Measurements from ENCODE around the gene MCUB.

Gene MCUB

GRCh38 chr4:109684727-109685126 lies 124.7 kb downstream of the MCUB start:
- TF ChIP-seq, protein P1, sequence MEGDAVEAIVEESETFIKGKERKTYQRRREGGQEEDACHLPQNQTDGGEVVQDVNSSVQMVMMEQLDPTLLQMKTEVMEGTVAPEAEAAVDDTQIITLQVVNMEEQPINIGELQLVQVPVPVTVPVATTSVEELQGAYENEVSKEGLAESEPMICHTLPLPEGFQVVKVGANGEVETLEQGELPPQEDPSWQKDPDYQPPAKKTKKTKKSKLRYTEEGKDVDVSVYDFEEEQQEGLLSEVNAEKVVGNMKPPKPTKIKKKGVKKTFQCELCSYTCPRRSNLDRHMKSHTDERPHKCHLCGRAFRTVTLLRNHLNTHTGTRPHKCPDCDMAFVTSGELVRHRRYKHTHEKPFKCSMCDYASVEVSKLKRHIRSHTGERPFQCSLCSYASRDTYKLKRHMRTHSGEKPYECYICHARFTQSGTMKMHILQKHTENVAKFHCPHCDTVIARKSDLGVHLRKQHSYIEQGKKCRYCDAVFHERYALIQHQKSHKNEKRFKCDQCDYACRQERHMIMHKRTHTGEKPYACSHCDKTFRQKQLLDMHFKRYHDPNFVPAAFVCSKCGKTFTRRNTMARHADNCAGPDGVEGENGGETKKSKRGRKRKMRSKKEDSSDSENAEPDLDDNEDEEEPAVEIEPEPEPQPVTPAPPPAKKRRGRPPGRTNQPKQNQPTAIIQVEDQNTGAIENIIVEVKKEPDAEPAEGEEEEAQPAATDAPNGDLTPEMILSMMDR (IDR thresholded peaks at IDR 0.05; ENCODE audit: low read depth, low read length, missing control alignments), result no peak
- H3K4me3 ChIP-seq (replicated peaks; ENCODE audit: low read depth, low read length), result no peak overlapping the region
- DNase-seq (ENCODE audit: extremely low read depth, low read depth), result no peak

DNA sequence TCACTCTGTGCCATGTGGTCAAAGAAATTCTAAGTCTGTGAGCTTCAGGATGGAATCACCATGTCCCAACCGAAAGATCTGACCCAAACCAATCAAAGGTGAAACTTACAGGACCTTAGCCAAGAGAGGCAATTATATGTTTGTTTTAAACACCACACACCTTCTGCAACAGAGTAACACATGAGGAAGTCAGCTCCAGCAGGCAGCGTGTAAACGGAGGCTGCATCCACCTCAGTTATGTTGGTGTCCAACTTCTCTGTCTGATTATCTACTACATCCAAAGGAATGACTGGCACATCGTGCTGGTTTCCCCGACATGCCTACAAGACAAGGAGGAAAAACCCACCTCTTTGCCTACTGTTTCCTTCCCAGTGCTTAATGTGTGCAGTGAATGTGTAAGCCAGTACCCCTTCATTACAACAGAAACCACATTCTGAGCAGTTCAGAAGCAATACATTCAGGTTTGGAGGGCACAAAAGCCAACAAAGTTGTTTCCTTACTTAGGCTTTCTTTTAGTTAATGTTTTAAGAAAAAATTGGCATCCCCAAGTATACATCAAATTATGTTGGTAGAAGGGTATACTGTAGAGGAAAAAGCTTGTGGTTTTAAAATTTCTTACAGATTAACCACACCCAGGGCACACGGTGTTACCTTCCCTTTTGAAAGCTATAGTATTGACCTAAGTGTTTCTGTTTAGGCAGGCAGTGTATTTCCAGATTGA lies 130.8 kb downstream of the MCUB start:
- DNase-seq (ENCODE audit: extremely low read depth, low read depth), result no peak
- TF ChIP-seq, protein P1 (IDR thresholded peaks at IDR 0.05; ENCODE audit: low read depth, low read length, missing control alignments), result no peak
- no peak overlapping the region for H3K4me3 ChIP-seq (replicated peaks; ENCODE audit: low read depth, low read length)

- DNase-seq (ENCODE audit: extremely low read depth, low read depth), result no peak
- no peak overlapping the region for H3K4me3 ChIP-seq (replicated peaks; ENCODE audit: low read depth, low read length)
- TF ChIP-seq, protein P1 (IDR thresholded peaks at IDR 0.05; ENCODE audit: low read depth, low read length, missing control alignments), result no peak
These were observed 131.4 kb downstream of the MCUB start for GRCh38 chr4:109691411-109691920.

- TF ChIP-seq, protein P1 (IDR thresholded peaks at IDR 0.05; ENCODE audit: low read depth, low read length, missing control alignments), result no peak
- no peak for DNase-seq (ENCODE audit: extremely low read depth, low read depth)
- H3K4me3 ChIP-seq (replicated peaks; ENCODE audit: low read depth, low read length), result no peak overlapping the region
These were observed 138.6 kb downstream of the MCUB start for GRCh38 chr4:109698656-109699055.

DNA sequence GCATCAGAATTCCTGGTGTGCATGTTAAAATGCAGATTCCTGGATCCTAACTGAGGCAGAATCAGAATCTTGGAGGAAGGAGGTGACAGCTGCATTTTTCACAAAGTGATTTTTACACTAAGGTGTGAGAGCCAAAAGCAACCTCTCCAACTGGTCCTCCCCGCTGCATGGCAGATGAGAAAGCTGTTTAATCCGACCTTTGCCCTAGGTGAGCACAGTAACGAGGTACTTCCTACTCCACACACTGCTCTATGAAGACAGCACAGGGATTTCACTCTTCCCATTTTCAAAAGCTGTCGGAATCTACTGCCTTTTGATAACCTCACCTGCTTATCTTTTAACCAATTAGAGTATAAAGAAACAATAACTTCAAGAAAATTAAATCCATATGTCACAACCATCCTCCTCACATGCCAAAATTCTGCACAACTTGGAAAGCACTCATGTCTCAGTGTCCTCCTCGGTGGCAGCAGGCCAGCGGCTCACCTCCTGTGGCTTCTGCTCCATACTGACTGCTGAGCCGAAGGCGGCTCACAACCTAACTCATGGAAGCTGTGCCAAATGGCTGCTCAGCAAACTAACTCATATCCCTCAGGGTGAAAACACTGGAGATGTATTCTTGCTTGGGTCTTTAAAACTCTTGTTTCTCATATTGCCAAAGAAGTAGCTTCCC lies 139.6 kb downstream of the MCUB start:
- no peak for DNase-seq (ENCODE audit: extremely low read depth, low read depth)
- H3K4me3 ChIP-seq (replicated peaks; ENCODE audit: low read depth, low read length), result no peak overlapping the region
- TF ChIP-seq, protein P1 (IDR thresholded peaks at IDR 0.05; ENCODE audit: low read depth, low read length, missing control alignments), result no peak

DNA sequence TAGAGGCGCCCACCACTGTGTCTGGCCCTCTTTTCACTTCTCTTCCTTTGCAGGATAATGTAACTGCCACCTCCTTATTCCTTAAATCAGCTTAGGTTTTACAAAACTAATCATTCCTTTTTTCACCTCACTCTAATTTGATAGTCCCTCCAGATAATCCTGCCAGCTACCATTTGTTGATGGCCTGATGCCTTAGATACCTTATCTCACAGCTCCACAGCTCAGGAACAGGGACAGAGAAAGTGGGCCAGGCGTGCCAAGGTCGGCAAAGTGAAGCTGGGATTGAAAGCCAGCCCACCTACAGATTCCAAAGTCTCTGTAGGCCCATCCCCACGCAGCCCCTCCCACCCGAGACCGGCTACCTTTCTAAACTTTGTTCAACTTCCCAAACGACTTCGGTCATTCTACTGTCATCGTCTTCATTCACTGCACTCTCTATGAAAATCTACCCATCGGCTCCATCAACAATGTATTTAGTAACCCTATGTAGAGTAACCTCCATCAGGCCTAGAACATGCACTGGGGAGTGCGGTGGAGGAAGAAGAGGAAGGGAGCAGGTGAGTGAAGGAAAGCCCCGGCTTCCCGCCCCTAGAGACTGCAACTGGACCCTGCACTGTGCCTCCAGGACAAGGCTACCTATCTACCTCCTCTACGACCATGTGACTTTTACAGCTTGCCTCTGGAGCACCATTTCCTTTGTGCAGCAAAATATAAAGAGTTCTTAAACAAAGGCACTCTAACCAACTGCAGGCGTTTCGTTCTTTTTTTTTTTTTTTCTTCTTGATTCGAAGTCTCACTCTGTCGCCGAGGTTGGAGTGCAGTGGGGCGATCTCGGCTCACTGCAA lies 141.7 kb downstream of the MCUB start:
- peak overlapping the region; percentile 65 for H3K4me3 ChIP-seq (replicated peaks; ENCODE audit: low read depth, low read length)
- TF ChIP-seq, protein P1 (IDR thresholded peaks at IDR 0.05; ENCODE audit: low read depth, low read length, missing control alignments), result no peak
- no peak for DNase-seq (ENCODE audit: extremely low read depth, low read depth)
